ENCODE results near the gene PARD3B.

The PARD3B gene

DNA sequence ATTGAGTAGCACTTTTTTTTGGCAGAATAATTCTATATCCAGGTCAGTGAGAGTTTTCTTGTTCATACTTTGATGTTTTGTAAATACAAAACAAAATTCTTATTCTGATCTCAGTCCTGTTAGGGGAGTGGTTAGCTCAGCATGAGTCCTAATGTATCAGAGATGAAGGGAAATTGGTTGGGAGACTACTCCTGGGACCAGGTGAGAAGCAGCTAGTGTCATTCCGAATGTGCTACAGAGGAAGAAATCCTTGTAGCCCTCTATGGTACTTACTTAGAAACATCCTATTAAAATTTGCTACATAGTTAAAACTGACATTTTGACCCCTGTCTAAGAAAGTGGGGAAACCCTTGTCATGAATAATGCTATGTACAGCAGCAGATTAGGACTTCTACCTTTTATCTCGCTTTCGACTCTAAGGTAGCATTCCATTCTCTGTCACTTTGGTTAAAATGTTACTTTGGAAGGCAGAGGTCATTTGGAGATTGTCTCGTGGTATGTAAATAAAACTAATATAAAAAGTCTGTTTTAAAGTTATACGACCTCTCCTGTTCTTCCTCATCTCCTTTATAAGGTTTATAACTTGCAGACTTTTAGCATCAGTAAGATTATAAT is 65.8 kb downstream of the PARD3B start:
- Histone ChIP-seq H3K9ac (ENCODE audit: low read length) (no peak overlapping the region), H3K4me3 (ENCODE audit: low read length) (no peak overlapping the region), H3K4me1 (ENCODE audit: control insufficient read depth, insufficient read depth, low read length) (peaks cover 5% of the 10 kb centered on the region), H3K27me3 (ENCODE audit: control insufficient read depth, insufficient read depth, low read length) (no peaks in the 10 kb centered on the region), H3K36me3 (ENCODE audit: control insufficient read depth, insufficient read depth, low read length) (no peaks in the 10 kb centered on the region), H3K9me3 (ENCODE audit: control insufficient read depth, low read length) (no peaks in the 10 kb centered on the region)

DNA sequence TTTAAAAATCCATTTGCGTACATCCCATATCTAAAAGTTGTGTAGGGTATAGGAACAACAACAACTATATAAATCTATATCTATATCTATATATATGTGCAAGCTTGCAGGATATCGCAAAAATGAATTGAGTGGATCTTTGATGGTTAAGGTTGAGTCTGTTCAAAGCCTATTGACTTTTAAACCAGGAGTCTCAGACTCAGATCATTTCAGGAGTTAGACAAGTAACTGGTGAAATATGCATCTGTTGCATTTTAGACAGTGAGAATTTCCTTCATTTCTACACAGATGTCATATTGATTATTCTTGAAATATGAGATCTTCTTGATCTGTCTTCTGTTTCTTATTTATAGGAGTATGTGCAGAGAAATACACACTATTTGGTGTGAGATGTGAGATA is 66.5 kb downstream of the PARD3B start:
- Histone ChIP-seq H3K4me1 (ENCODE audit: control insufficient read depth, insufficient read depth, low read length) (peaks cover 5% of the 10 kb centered on the region), H3K27me3 (ENCODE audit: control insufficient read depth, insufficient read depth, low read length) (no peaks in the 10 kb centered on the region), H3K9ac (ENCODE audit: low read length) (no peak overlapping the region), H3K9me3 (ENCODE audit: control insufficient read depth, low read length) (no peaks in the 10 kb centered on the region), H3K4me3 (ENCODE audit: low read length) (no peak overlapping the region), H3K36me3 (ENCODE audit: control insufficient read depth, insufficient read depth, low read length) (no peaks in the 10 kb centered on the region)

DNA sequence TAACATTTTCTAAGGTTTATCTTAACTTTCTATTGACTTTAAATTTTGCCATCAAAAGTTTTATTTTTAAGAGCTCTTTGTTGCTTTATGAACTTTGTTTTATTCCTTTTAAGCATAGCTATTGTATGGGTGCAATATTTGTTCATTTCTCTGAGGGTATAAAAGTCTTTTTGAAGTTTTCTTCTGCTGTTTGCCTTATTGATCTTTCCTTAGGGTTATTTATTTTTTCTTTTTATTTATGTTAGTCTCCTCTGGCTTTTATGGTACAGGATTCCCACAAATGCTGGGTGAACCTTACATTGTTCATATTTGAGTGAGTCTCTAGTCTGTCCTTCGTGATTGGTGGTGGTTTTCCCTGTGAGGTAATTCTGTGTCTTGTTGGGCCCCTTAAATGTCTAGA is 68.4 kb downstream of the PARD3B start:
- Histone ChIP-seq H3K4me1 (ENCODE audit: control insufficient read depth, insufficient read depth, low read length) (peaks cover 5% of the 10 kb centered on the region), H3K36me3 (ENCODE audit: control insufficient read depth, insufficient read depth, low read length) (no peaks in the 10 kb centered on the region), H3K9ac (ENCODE audit: low read length) (no peak overlapping the region)

DNA sequence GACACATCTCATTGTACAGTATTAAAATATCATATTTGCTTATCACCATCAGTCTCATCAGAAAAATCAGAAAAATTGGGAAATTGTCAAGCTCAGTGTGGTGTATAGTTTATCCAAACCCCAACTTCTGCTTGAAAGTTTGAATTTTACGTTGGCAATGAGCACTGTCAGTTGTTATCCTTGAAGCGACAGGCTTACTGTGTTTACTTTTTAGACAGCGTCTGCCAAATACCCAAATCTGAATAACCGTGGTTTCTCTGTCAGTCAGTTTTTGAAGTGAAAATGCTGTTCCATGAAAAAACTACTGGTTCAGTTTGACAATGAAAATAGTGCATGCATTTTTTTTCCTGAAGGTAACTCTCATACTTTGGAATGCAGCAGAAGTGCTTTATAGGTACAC is 70.2 kb downstream of the PARD3B start:
- H3K4me1 ChIP-seq (ENCODE audit: control insufficient read depth, insufficient read depth, low read length) = peaks cover 5% of the 10 kb centered on the region
- no peak overlapping the region for H3K9ac ChIP-seq (ENCODE audit: low read length)

More for the DNA sequence above, 68.4 kb downstream of the PARD3B start:
- H3K9me3 ChIP-seq (ENCODE audit: control insufficient read depth, low read length) = no peaks in the 10 kb centered on the region
- no peak overlapping the region for H3K4me3 ChIP-seq (ENCODE audit: low read length)
- H3K27me3 ChIP-seq (ENCODE audit: control insufficient read depth, insufficient read depth, low read length) = no peaks in the 10 kb centered on the region

DNA sequence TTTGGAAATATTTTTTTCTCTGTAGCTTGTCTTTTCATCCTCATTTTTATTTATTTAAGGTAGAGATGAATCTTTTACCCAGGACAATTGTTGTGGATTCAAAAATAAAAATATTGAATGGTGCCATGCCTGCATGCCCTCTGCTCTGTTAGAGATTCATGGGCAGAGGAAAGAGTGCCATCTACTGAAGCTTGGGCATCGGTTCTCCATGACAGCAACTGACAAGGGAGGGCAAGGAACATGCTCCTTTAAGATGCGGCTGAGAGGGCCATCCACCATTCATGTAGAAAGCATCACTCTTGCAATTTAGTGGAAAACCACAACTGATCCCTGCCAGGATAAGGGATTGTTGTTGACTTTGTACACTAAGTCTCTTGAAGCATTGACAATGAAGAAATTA is 79.9 kb downstream of the PARD3B start:
- H3K9me3 ChIP-seq (ENCODE audit: control insufficient read depth, low read length) = no peaks in the 10 kb centered on the region
- H3K9ac ChIP-seq (ENCODE audit: low read length) = no peak overlapping the region
- peaks cover 8% of the 10 kb centered on the region for H3K4me1 ChIP-seq (ENCODE audit: control insufficient read depth, insufficient read depth, low read length)
- no peaks in the 10 kb centered on the region for H3K36me3 ChIP-seq (ENCODE audit: control insufficient read depth, insufficient read depth, low read length)
- H3K27me3 ChIP-seq (ENCODE audit: control insufficient read depth, insufficient read depth, low read length) = no peaks in the 10 kb centered on the region
- H3K4me3 ChIP-seq (ENCODE audit: low read length) = no peak overlapping the region

More for the DNA sequence above, 70.2 kb downstream of the PARD3B start:
- no peaks in the 10 kb centered on the region for H3K36me3 ChIP-seq (ENCODE audit: control insufficient read depth, insufficient read depth, low read length)
- H3K9me3 ChIP-seq (ENCODE audit: control insufficient read depth, low read length) = no peaks in the 10 kb centered on the region
- no peaks in the 10 kb centered on the region for H3K27me3 ChIP-seq (ENCODE audit: control insufficient read depth, insufficient read depth, low read length)
- no peak overlapping the region for H3K4me3 ChIP-seq (ENCODE audit: low read length)

DNA sequence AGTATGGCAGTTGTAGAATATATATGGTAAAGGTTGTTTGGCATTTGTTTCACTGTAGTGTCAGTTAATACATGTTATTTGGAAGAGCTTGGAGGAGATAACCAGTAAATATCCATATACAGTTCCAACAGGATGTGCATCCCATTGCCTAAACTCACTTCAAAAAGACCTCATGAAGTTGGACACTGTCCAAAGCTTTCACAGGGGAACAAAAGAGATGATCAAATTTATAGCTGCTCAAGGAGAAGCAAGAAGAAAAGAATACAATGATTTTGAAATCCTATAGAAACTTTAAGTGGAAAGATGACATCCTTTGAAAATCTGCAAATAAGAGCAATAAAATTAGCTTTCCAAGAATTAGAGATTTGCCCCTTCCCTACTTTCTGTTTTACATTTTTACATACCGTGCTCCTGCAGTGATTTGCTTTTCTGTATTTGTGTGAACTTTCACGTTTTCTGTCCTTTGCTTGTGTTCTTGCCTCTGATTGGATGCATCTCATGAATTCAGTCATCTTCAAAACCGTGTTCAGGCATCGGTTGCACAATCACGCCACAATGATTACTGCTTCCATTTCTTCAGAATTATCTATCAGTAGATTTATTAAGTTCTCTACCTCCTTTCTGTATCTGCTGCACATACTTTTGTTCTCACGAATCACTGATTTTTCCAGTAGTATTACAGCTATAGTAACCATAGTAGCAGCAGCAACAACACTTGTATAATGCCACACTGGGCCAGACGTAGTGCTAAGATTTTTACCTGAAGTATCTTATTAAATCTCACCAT is 83.8 kb downstream of the PARD3B start:
- H3K36me3 ChIP-seq (ENCODE audit: control insufficient read depth, insufficient read depth, low read length) = no peaks in the 10 kb centered on the region
- H3K9ac ChIP-seq (ENCODE audit: low read length) = no peak overlapping the region
- no peaks in the 10 kb centered on the region for H3K4me1 ChIP-seq (ENCODE audit: control insufficient read depth, insufficient read depth, low read length)
- no peaks in the 10 kb centered on the region for H3K27me3 ChIP-seq (ENCODE audit: control insufficient read depth, insufficient read depth, low read length)
- no peak overlapping the region for H3K4me3 ChIP-seq (ENCODE audit: low read length)
- no peaks in the 10 kb centered on the region for H3K9me3 ChIP-seq (ENCODE audit: control insufficient read depth, low read length)

DNA sequence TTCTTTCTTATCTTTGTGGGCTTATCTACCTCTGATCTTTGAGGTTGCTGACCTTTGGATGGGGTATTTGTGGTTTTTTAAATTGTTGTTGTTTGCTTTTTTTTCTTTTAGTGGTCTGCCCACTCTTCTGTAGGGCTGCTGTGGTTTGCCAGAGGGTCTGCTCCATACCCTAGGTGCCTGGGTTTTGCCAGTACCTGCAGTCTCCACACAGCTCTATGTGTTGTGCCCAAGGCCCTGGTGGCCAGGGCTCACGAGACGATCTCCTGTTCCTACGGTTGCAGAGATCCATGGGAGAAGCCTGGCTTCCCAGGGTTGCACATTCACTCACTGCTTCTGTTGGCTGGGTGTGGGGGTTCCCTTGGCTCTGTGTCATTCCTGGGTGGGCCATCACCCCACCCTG is 87.1 kb downstream of the PARD3B start:
- Histone ChIP-seq H3K4me1 (ENCODE audit: control insufficient read depth, insufficient read depth, low read length) (no peaks in the 10 kb centered on the region), H3K27me3 (ENCODE audit: control insufficient read depth, insufficient read depth, low read length) (no peaks in the 10 kb centered on the region), H3K9me3 (ENCODE audit: control insufficient read depth, low read length) (no peaks in the 10 kb centered on the region), H3K36me3 (ENCODE audit: control insufficient read depth, insufficient read depth, low read length) (no peaks in the 10 kb centered on the region), H3K4me3 (ENCODE audit: low read length) (no peak overlapping the region), H3K9ac (ENCODE audit: low read length) (no peak overlapping the region)

DNA sequence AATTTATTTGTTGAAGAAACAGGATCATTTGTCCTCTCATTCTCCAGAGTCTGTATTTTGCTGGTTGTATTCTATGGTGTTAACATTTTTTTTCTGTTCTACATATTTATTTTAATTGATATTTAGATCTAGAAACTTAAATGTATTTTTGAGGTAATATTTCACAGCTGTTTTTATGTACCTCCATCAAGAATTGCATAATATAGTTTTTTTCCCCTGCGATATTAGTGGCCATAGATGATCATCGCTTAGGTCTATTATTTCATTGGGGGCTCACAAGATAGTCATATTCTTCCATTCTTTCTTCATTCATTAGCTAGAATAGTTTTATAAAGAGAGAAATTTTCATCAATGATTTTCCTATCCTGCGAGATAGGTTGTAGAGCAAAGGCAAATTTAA is 89.3 kb downstream of the PARD3B start:
- Histone ChIP-seq H3K4me1 (ENCODE audit: control insufficient read depth, insufficient read depth, low read length) (no peaks in the 10 kb centered on the region), H3K27me3 (ENCODE audit: control insufficient read depth, insufficient read depth, low read length) (no peaks in the 10 kb centered on the region), H3K9me3 (ENCODE audit: control insufficient read depth, low read length) (no peaks in the 10 kb centered on the region), H3K9ac (ENCODE audit: low read length) (no peak overlapping the region), H3K36me3 (ENCODE audit: control insufficient read depth, insufficient read depth, low read length) (no peaks in the 10 kb centered on the region), H3K4me3 (ENCODE audit: low read length) (no peak overlapping the region)

DNA sequence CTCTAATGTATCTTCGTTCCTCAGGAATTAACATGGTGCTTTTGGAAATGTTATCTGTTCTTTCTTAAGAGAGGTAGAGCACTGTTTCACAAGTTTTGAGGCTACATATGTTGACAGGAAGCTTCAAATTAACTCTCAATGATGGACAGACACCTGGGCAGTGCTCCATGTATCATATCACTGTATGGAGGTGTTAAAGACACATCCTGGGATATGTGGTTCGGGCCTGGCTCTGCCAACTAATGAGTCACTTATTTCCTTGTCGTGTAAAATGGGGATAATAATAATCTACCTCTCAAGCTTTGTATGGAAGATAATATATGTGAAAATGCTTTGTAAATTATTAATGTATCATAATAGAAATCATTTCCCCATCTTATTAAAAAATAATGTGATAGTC is 90.2 kb downstream of the PARD3B start:
- H3K4me1 ChIP-seq (ENCODE audit: control insufficient read depth, insufficient read depth, low read length) = no peaks in the 10 kb centered on the region
- no peak overlapping the region for H3K9ac ChIP-seq (ENCODE audit: low read length)
- H3K9me3 ChIP-seq (ENCODE audit: control insufficient read depth, low read length) = no peaks in the 10 kb centered on the region
- H3K36me3 ChIP-seq (ENCODE audit: control insufficient read depth, insufficient read depth, low read length) = no peaks in the 10 kb centered on the region
- no peaks in the 10 kb centered on the region for H3K27me3 ChIP-seq (ENCODE audit: control insufficient read depth, insufficient read depth, low read length)
- no peak overlapping the region for H3K4me3 ChIP-seq (ENCODE audit: low read length)

DNA sequence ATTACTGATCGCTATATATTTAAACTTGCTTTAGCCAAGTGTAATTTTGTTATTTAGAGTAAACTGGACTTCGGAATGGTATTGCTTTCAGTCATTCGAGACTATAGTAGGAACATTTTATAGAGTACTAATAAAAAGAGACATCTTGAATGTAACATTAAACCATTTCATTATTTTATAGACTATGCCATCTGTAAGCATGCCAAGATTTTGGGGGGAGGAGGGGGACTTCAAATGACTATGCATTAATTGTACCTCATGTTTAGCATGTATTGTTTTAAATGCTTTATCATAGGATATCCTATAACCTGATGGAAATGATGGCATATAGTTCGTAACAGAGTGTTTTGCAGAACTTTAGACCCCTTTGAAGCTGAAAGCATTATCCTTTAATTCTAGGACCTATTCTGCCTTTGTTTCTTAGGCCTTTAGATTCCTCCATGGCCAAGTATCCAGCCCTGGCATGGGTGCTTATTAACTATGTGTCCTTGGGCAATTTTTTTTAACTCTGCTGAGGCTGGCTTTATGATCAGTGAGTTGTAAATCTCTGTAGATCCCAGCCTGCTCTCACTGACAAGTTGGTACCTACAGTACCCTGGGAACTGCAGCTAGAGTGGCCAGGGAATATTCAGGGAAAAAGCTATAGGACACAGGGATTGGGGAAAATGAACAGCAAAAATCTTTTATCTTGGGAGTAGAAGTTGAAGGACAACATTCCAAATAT is 93.4 kb downstream of the PARD3B start:
- H3K27me3 ChIP-seq (ENCODE audit: control insufficient read depth, insufficient read depth, low read length) = no peaks in the 10 kb centered on the region
- no peaks in the 10 kb centered on the region for H3K36me3 ChIP-seq (ENCODE audit: control insufficient read depth, insufficient read depth, low read length)
- H3K9ac ChIP-seq (ENCODE audit: low read length) = no peak overlapping the region

DNA sequence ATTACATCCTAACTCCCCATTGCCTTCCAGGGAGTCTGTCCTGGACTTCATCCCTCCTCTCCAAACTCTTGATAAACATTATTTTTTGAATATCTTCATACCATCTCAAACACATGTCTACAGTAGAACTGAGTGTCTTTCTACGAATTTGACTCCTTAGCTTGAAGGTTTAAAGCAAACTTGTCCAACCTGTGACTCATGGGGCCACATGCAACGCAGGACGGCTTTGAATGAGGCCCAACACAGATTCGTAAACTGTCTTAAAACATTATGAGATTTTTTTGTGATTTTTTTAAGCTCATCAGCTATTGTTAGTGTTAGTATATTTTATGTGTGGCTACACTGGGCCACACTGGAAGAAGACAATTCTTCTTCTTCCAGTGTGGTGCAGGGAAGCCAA is 98.1 kb downstream of the PARD3B start:
- Histone ChIP-seq H3K9me3 (ENCODE audit: control insufficient read depth, low read length) (no peaks in the 10 kb centered on the region), H3K4me3 (ENCODE audit: low read length) (no peak overlapping the region), H3K4me1 (ENCODE audit: control insufficient read depth, insufficient read depth, low read length) (peaks cover 9% of the 10 kb centered on the region), H3K9ac (ENCODE audit: low read length) (no peak overlapping the region), H3K36me3 (ENCODE audit: control insufficient read depth, insufficient read depth, low read length) (no peaks in the 10 kb centered on the region), H3K27me3 (ENCODE audit: control insufficient read depth, insufficient read depth, low read length) (no peaks in the 10 kb centered on the region)

More for the DNA sequence above, 93.4 kb downstream of the PARD3B start:
- no peaks in the 10 kb centered on the region for H3K4me1 ChIP-seq (ENCODE audit: control insufficient read depth, insufficient read depth, low read length)
- no peaks in the 10 kb centered on the region for H3K9me3 ChIP-seq (ENCODE audit: control insufficient read depth, low read length)
- no peak overlapping the region for H3K4me3 ChIP-seq (ENCODE audit: low read length)

Measured in mucosa of stomach (tissue), 1 donor.